Measurements from ENCODE around the gene APCDD1L.

APCDD1L gene

DNA sequence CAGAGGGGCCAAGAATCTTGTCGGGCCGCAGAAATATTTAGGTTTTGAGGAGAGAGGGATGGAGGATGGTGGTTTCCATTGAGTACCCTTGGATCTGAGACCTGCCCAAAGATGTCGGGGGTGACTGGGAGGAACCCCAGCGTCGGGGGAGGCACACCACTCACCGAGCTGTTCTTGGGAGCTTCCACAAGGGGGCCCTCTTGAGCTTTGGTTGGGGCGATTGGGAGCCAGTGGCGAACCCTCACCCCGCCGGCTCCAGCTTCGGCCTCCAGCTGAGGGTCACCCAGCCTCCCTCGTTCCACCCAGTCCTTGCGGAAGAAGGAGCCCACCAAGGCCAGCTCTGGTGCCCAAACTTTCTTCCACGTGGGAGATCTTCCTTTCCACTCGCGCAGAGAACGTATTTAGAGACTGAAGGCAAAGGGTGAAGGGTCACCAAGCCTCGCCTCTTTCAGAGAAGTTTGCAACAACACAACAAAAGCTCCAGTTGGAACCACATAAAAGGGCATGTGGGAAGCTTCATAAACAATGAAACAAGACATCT, 33.6 kb downstream of the APCDD1L start:
- Histone ChIP-seq H3K36me3 (ENCODE audit: insufficient read depth, low read length) (no peaks in the 10 kb centered on the region), H3K4me3 (no peak overlapping the region), H3K9ac (ENCODE audit: insufficient read length) (no peak overlapping the region), H3K27ac (no peak overlapping the region), H3K9me3 (ENCODE audit: low read depth, low read length) (0 out of 2 replicates have a peak, but pooled peaks cover 5% of the 10 kb centered on the region)
- TF ChIP-seq FOXP2 (optimal IDR thresholded peaks at IDR 0.05; ENCODE audit: control extremely low read depth, extremely low read length, insufficient read depth) (no peak), POLR2AphosphoS5 (IDR thresholded peaks at IDR 0.05; ENCODE audit: borderline replicate concordance, low read depth, low read length) (no peak), EZH2 (IDR thresholded peaks at IDR 0.05) (no peak)
- DNase-seq (ENCODE audit: low read depth, low spot score): no peak

GRCh38 chr20:58480551-58481336, 34.5 kb downstream of the APCDD1L start:
- no peak overlapping the region for H3K27ac ChIP-seq
- no peak overlapping the region for H3K4me3 ChIP-seq
- no peaks in the 10 kb centered on the region for H3K36me3 ChIP-seq (ENCODE audit: insufficient read depth, low read length)
- no peak overlapping the region for H3K9ac ChIP-seq (ENCODE audit: insufficient read length)
- H3K9me3 ChIP-seq (ENCODE audit: low read depth, low read length): no peaks in the 10 kb centered on the region
- no peak for DNase-seq (ENCODE audit: low read depth, low spot score)
- no peak for TF ChIP-seq EZH2 (IDR thresholded peaks at IDR 0.05)
- no peak for TF ChIP-seq POLR2AphosphoS5 (IDR thresholded peaks at IDR 0.05; ENCODE audit: borderline replicate concordance, low read depth, low read length)
- TF ChIP-seq FOXP2 (optimal IDR thresholded peaks at IDR 0.05; ENCODE audit: control extremely low read depth, extremely low read length, insufficient read depth): no peak

DNA sequence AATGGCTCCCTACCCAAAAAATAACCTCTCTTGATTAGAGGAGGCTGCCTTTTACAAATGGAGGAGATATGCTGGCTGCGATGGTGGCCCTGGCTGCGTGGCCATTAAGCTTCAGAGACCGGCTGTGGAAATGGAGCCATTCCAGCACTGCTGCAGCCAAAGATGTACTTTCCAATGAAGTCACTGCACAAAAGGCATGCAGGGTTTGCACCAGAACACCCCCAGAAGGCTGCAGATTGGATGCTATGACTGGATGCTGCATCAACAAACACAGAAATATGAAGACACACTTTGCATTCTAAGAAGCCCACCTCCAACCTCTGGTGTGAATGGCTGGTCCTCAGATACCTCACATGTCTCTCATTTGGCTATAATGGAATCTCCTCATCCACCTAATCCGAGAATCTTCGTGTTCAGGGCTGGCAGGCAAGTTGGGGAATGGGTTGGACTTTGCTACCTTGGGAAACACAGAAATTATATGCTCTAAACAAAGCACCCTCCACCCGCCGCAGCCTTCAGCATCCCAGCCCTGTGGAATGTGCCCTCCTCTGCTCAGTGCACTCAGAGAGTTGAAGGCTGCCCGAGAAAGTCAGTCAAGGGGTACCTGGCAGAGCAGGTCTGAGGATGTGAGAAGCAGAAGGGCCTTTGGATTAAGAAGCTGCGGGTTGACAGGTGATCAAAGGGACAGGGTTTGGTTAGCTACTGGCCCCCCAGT, 35.3 kb downstream of the APCDD1L start:
- Histone ChIP-seq H3K27ac (no peak overlapping the region), H3K9ac (ENCODE audit: insufficient read length) (no peak overlapping the region), H3K9me3 (ENCODE audit: low read depth, low read length) (no peaks in the 10 kb centered on the region), H3K4me3 (no peak overlapping the region), H3K36me3 (ENCODE audit: insufficient read depth, low read length) (no peaks in the 10 kb centered on the region)
- TF ChIP-seq POLR2AphosphoS5 (IDR thresholded peaks at IDR 0.05; ENCODE audit: borderline replicate concordance, low read depth, low read length): no peak
- no peak for TF ChIP-seq EZH2 (IDR thresholded peaks at IDR 0.05)
- TF ChIP-seq FOXP2 (optimal IDR thresholded peaks at IDR 0.05; ENCODE audit: control extremely low read depth, extremely low read length, insufficient read depth): no peak
- no peak for DNase-seq (ENCODE audit: low read depth, low spot score)

- Histone ChIP-seq H3K36me3 (ENCODE audit: insufficient read depth, low read length) (no peaks in the 10 kb centered on the region), H3K27ac (no peak overlapping the region), H3K4me3 (no peak overlapping the region), H3K9me3 (ENCODE audit: low read depth, low read length) (no peaks in the 10 kb centered on the region), H3K9ac (ENCODE audit: insufficient read length) (no peak overlapping the region)
- TF ChIP-seq POLR2AphosphoS5 (IDR thresholded peaks at IDR 0.05; ENCODE audit: borderline replicate concordance, low read depth, low read length) (no peak), EZH2 (IDR thresholded peaks at IDR 0.05) (no peak), FOXP2 (optimal IDR thresholded peaks at IDR 0.05; ENCODE audit: control extremely low read depth, extremely low read length, insufficient read depth) (no peak)
- DNase-seq (ENCODE audit: low read depth, low spot score): no peak
Observed at GRCh38 chr20:58478141-58478805, 36.9 kb downstream of the APCDD1L start.

DNA sequence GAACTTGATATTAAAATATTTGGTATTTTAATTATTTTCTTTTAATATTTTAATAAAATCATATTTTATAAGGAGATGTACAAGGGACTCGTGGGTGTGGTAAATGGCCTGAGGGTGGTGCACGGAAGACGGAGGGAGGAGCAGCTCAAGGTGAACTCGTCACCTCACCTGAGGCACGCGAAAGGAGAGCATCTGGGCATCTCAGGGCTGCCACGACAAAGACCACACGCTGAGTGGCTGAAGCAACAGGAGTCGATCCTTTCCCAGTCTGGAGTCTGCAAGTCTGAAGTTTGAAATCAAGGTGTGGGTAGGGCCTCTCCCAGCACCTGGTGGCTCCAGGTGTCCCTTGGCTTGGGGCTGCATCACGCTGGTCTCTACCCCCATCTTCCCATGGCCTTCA, 39.7 kb downstream of the APCDD1L start:
- DNase-seq (ENCODE audit: low read depth, low spot score): no peak
- Histone ChIP-seq H3K9ac (ENCODE audit: insufficient read length) (no peak overlapping the region), H3K36me3 (ENCODE audit: insufficient read depth, low read length) (no peaks in the 10 kb centered on the region)

DNA sequence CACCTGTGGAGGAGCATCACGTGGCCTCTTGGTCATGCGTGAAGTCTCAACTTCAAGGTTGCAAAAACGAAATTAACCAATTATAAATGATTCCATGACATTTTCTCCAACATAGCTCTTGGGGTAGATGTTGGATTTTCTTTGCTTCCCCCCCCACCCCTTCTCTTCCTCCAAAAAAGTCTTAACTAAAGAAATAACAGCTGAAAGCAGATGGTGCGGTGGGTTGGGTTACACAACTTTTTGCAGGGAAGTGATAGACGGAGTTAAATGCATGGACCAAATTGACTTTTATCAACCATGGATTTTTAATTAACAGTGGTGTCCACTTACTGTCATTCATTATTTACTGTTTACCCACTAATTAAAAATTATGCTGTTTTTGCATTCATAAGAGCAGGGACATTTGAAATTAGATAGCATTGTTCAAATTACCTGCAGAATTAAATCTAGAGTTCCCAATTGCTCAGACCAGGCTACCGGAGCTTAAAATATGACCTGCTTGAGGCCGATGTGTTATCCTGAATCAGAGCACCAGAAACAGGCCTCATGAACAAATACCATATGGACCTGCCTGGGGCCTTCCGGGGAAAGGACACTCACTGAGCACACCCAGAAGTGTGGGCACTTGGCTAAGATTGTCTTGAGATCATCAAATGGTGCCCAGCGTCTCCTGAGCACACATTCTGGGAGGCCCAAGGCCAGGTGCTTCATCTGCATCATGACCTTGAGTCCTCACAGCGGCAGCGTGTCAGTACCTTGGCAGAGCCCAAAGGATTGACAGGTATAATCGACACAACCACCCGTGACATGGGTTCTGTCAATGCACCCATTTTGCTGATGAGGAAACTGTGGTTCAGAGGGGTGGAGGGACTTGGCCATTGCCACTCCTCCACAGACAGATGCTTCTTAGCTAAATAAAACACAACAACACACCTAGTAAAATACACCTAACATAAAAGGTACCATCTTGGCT, 41.5 kb downstream of the APCDD1L start:
- H3K9ac ChIP-seq (ENCODE audit: insufficient read length): no peak overlapping the region
- no peak for DNase-seq (ENCODE audit: low read depth, low spot score)
- H3K27ac ChIP-seq: no peak overlapping the region
- no peak overlapping the region for H3K4me3 ChIP-seq
- no peaks in the 10 kb centered on the region for H3K9me3 ChIP-seq (ENCODE audit: low read depth, low read length)
- TF ChIP-seq EZH2 (IDR thresholded peaks at IDR 0.05): no peak
- no peak for TF ChIP-seq POLR2AphosphoS5 (IDR thresholded peaks at IDR 0.05; ENCODE audit: borderline replicate concordance, low read depth, low read length)
- TF ChIP-seq FOXP2 (optimal IDR thresholded peaks at IDR 0.05; ENCODE audit: control extremely low read depth, extremely low read length, insufficient read depth): no peak
- no peaks in the 10 kb centered on the region for H3K36me3 ChIP-seq (ENCODE audit: insufficient read depth, low read length)

More for the DNA sequence above, 39.7 kb downstream of the APCDD1L start:
- Histone ChIP-seq H3K4me3 (no peak overlapping the region), H3K9me3 (ENCODE audit: low read depth, low read length) (no peaks in the 10 kb centered on the region), H3K27ac (no peak overlapping the region)
- TF ChIP-seq EZH2 (IDR thresholded peaks at IDR 0.05) (no peak), POLR2AphosphoS5 (IDR thresholded peaks at IDR 0.05; ENCODE audit: borderline replicate concordance, low read depth, low read length) (no peak), FOXP2 (optimal IDR thresholded peaks at IDR 0.05; ENCODE audit: control extremely low read depth, extremely low read length, insufficient read depth) (no peak)

DNA sequence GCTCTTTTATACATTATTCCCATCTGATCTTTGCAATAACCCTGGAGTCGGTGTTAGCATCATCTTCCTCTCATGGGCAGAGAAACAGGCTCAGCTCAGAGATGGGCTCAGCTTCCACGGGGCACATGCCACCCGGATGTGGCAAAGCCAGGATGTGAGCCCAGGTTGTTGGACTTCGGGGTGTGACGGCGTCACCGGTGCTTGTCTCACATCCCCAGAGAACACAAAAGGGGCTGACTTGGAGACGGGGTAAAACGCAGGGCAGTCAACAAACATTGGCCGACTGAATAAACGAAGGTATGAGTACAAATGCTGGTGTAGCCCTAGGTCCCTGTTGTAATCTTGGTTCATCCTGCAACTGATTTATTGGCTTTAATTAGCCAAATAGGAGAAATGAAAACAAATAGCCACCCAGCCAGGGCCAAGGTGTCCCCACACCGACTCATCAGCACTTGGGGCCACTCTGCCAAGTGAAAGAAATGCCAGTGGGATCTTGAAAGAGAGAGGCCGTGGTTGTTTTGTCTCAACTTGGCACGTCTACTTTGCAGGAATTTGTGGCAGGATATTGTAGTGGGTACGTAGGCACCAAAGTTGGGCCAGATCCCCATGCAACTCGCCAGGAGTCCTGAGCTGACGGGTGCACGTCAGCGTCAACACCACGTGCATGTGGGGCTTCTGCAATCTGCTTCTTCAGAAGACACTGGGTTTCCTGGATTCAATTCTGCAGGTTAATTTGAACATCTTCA, 42.8 kb downstream of the APCDD1L start:
- H3K27ac ChIP-seq: no peak overlapping the region
- TF ChIP-seq POLR2AphosphoS5 (IDR thresholded peaks at IDR 0.05; ENCODE audit: borderline replicate concordance, low read depth, low read length): no peak
- no peak for TF ChIP-seq EZH2 (IDR thresholded peaks at IDR 0.05)
- no peak for TF ChIP-seq FOXP2 (optimal IDR thresholded peaks at IDR 0.05; ENCODE audit: control extremely low read depth, extremely low read length, insufficient read depth)
- no peak overlapping the region for H3K9ac ChIP-seq (ENCODE audit: insufficient read length)
- H3K36me3 ChIP-seq (ENCODE audit: insufficient read depth, low read length): no peaks in the 10 kb centered on the region
- no peak for DNase-seq (ENCODE audit: low read depth, low spot score)
- H3K9me3 ChIP-seq (ENCODE audit: low read depth, low read length): no peaks in the 10 kb centered on the region
- H3K4me3 ChIP-seq: no peak overlapping the region
